BJ (cell line): ENCODE data around the gene ZDHHC20. TPM values are rescaled to one million over a fixed set of nuclear protein-coding genes. Genes with fewer than 3 reads are reported as not detected.
A peak's percentile ranks its signal among the peaks of the same experiment; 100 is the strongest.

Source experiments
- CTCF ChIA-PET: fragments of 350-600 bp; formaldehyde crosslinking; extraction: SDS; loops from one replicate; lab custom pipeline; 2021; ENCODE audit warnings: antibody characterized with exemption, inconsistent platforms; lab: Yijun Ruan, JAX
- POLR2A ChIA-PET: fragments of 300-600 bp; sonication (Branson Sonifier 250); formaldehyde crosslinking; extraction: SDS; loops from one replicate; lab custom pipeline; 2021; ENCODE audit warnings: antibody characterized with exemption; lab: Charles Lee
- DNase-seq: peaks from one replicate; pipeline ENCODE4 v3.0.0-alpha.2; 2011; ENCODE audit warnings: low read depth
- H3K27me3 ChIP-seq: 2 replicates; pipeline ENCODE4 v1.6.0; 2011; ENCODE audit warnings: low read length; ENCODE audit not compliant: control insufficient read depth, insufficient read depth
- H3K36me3 ChIP-seq: 2 replicates; pipeline ENCODE4 v1.5.1; 2011; ENCODE audit warnings: low read length; ENCODE audit not compliant: control insufficient read depth, insufficient read depth
- H3K4me3 ChIP-seq: 2 replicates; pipeline ENCODE4 v1.5.1; 2011; ENCODE audit warnings: low read depth, mild to moderate bottlenecking, control low read depth, low read length
- polyA plus RNA-seq: library from polyadenylated mRNA; depleted of rRNA; stranded (reverse); fragments of >200 nt; gene quantifications from 2 replicates; pipeline ENCODE4 v1.2.3, GENCODE V29; 2011
- TF ChIP-seq, protein P1 (sequence below): IDR thresholded peaks from 2 replicates; pipeline ENCODE4 v1.5.1; 2011; ENCODE audit warnings: low read depth, mild to moderate bottlenecking, control low read depth, inconsistent platforms, low read length, moderate library complexity; ENCODE audit not compliant: insufficient read depth

ZDHHC20 gene
- polyA plus RNA-seq, 1 experiment, result 20.2 TPM

DNA sequence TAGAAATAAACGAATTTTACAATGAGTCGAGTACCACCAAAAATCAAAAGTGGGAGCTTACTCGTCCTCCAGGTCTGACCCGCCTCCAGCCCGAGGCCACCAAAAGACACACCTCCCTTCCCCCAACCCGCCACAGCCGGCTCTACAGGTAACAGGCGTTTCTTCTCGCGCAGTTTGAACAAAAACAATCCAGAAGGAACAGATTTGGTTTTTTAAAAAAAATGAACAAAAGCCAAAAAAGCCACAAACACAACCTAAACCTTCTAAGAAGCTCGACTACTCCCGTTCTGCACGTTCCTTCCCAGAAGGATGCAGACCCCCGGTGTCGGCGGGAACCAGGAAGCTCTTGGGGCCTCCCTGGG lies 671 bp downstream of the ZDHHC20 start:
- no peak for DNase-seq
- CTCF ChIA-PET, result interaction anchor here (0.6 to 3.4 kb wide), 3 partner anchors 18 to 160 kb away, joined by 3 to 17 read pairs (median 3); no protein-coding TSS in a partner anchor
- Histone ChIP-seq H3K4me3 (peak overlapping the region; percentile 83), H3K27me3 (no peaks in the 10 kb centered on the region), H3K36me3 (no peaks in the 10 kb centered on the region)
- TF ChIP-seq, protein P1, sequence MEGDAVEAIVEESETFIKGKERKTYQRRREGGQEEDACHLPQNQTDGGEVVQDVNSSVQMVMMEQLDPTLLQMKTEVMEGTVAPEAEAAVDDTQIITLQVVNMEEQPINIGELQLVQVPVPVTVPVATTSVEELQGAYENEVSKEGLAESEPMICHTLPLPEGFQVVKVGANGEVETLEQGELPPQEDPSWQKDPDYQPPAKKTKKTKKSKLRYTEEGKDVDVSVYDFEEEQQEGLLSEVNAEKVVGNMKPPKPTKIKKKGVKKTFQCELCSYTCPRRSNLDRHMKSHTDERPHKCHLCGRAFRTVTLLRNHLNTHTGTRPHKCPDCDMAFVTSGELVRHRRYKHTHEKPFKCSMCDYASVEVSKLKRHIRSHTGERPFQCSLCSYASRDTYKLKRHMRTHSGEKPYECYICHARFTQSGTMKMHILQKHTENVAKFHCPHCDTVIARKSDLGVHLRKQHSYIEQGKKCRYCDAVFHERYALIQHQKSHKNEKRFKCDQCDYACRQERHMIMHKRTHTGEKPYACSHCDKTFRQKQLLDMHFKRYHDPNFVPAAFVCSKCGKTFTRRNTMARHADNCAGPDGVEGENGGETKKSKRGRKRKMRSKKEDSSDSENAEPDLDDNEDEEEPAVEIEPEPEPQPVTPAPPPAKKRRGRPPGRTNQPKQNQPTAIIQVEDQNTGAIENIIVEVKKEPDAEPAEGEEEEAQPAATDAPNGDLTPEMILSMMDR, result no peak
- POLR2A ChIA-PET, result no interaction called here

DNA sequence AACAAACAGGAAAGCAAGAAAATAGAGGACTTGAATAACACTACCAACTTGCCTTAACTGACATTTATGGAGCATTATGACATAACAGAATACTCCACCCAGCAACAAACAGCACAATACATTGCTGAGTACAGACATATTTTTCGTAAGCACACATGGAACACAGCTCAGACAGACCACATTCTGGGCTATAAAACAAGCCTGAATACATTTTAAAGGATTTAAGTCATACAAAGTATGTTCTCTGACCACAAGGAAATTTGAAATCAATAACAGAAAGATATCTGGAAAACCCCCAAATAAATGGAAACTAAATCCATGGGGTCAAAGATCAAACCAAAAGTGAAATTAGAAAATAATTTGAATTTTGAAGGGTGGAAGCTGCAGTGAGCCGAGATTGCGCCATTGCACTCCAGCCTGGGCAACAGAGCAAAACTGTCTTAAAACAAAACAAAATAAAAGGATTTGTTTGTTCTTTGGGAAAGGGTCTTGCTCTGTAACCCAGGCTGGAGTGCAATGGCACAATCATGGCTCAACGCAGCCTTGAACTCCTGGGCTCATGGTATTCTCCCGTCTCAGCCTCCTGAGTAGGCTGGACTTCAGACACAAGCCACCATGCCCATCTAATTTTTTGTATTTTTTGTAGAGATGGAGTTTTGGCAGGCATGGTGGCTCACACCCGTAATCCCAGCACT lies 5.6 kb downstream of the ZDHHC20 start:
- ChIA-PET CTCF (no interaction called here), POLR2A (no interaction called here)
- DNase-seq, result no peak

DNA sequence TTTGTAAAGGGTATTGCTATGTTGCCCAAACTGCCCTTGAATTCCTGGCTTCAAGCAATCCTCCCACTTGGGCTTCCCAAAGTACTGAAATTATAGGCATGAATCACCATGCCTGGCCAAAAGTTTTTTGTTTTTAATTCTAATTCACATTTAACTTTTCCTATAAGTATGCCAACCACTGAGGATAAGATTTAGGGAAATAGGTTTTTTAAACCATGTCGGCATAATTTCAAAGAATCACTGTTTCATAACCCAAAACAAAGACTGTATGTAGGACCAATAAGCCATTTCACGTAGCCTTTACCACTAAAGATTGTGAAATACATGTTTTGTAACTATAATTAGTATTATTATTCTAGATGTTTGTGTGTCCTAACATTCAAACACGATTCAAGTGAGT lies 8.2 kb downstream of the ZDHHC20 start:
- POLR2A ChIA-PET, result no interaction called here
- Histone ChIP-seq H3K36me3 (no peaks in the 10 kb centered on the region), H3K27me3 (no peaks in the 10 kb centered on the region), H3K4me3 (no peak overlapping the region)
- DNase-seq, result no peak
- CTCF ChIA-PET, result no interaction called here
- TF ChIP-seq, protein P1, result no peak

More for the DNA sequence above, 5.6 kb downstream of the ZDHHC20 start:
- TF ChIP-seq, protein P1, result no peak
- H3K4me3 ChIP-seq, result no peak overlapping the region
- no peaks in the 10 kb centered on the region for H3K36me3 ChIP-seq
- H3K27me3 ChIP-seq, result no peaks in the 10 kb centered on the region

DNA sequence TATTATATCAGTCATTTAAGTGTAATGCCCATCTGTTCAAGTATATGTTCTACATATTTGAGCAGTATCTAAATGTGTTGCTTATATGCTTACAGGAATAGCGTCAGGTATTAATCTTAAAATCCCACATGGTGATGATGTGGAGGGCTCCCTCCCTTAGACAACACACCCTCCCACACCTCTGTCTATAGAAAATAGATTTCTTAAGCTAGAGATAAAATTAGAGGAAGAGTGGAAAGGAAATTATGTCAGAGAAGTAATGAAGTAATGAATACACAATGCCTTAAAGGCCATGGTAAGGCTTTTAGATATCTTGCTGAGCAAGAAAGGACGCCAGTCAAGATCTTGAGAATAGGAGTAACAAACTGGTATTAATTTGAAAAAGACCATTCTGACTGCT lies 12.4 kb downstream of the ZDHHC20 start:
- DNase-seq, result no peak
- H3K36me3 ChIP-seq, result no peaks in the 10 kb centered on the region
- ChIA-PET CTCF (no interaction called here), POLR2A (no interaction called here)
- TF ChIP-seq, protein P1, result no peak
- no peak overlapping the region for H3K4me3 ChIP-seq
- H3K27me3 ChIP-seq, result no peaks in the 10 kb centered on the region

DNA sequence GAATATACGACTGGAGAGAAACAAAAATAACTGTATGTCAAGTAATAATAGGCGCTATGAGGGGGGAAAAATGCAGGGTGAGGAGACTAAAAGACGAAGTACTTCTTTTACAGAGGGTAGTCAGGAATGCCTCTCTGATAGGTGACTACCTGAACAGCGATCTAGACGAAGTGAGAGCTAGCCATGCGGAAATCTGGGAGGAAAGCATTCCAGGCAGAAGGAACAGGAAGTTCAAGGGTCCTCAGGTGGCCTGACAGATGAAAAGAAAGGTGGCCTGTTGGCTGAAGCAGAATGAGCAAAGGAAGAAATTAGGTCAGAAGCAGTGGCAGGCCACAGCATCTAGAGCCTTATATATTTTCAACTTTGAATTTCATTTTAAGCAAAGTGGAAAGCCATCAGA lies 13.3 kb downstream of the ZDHHC20 start:
- H3K4me3 ChIP-seq, result no peak overlapping the region
- no peaks in the 10 kb centered on the region for H3K27me3 ChIP-seq
- H3K36me3 ChIP-seq, result no peaks in the 10 kb centered on the region
- ChIA-PET POLR2A (no interaction called here), CTCF (no interaction called here)
- TF ChIP-seq, protein P1, result no peak
- DNase-seq, result no peak
